HG03565 (cell line): ENCODE results near the gene NMUR1.

Experiments
- ATAC-seq: cut with Tn5 transposase; IDR thresholded peaks from one replicate; pipeline ENCODE4 v1.9.1; 2021; ENCODE audit warnings: mild to moderate bottlenecking, moderate library complexity; ENCODE audit not compliant: unreplicated experiment

The NMUR1 gene

DNA sequence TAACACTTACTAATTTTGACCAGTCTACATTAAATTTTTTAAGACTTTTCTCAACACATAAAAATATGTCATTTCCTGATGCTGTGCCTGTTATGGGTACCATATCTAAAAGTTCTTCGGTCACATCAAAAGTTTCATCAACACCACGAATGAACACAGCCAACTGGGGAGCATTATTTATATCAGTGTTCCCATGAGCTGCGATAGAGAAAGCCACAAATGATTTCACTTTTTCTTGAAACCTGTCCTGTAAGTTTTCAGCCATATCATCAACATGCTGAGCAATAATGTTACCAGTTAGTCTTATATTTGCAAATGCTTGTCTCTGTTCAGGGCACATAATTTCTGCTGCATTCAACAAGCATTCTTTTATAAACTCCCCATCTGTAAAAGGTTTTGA lies 35.6 kb downstream of the NMUR1 start:
- ATAC-seq = no peak

- ATAC-seq = no peak
Observed at GRCh38 chr2:231490801-231491200, 39.4 kb downstream of the NMUR1 start.

- no peak for ATAC-seq
Observed at GRCh38 chr2:231489990-231490389, 40.3 kb downstream of the NMUR1 start.

GRCh38 chr2:231488331-231488730 lies 41.9 kb downstream of the NMUR1 start:
- ATAC-seq = no peak

- ATAC-seq = no peak
Observed at GRCh38 chr2:231486851-231487596, 43.2 kb downstream of the NMUR1 start.

DNA sequence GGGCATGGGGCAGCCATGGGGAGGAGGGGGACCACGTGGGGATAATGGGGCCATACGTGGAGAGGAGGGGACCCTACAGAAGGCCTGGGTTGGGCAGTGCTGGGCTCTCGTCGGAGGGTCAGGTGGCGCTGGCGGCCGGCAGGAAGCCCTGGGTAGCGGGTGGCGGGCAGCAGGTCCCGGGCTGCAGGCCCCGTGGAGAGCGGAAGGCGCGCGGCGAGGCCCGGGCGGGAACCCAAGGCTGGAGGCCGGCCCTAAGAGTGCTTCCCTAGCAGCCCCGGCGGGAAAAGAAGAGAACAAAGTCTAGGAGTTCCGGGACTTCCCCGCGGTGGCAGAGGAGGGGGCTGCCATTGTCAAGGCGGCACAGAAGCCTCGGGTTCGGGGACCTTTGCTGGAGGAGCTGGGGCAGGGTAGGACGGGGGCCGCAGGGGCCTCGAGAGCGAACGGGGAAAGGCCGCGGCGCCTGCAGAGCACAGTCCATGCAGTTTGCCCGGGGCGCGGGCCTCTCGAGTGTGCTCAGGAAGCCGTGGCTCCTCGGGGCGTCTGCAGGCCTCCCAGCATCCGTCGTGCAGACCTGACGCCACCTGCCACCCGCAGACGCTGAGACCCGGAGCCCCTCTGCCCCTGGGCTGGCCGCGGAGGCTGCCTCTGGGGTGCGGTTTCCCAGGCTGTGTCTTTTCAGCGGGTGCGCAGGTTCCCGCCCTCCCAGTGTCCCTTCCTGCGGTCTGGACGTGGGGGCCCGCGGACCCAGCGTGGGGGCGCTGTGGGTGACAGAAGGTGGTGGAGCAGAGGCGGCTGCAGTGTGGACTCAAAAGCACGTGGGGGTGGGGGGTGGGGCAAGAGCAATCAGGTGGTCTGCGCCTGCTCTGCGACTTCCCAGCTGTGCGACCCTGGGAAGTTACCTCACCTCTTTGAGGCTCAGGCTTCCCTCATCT lies 46.6 kb downstream of the NMUR1 start:
- no peak for ATAC-seq

DNA sequence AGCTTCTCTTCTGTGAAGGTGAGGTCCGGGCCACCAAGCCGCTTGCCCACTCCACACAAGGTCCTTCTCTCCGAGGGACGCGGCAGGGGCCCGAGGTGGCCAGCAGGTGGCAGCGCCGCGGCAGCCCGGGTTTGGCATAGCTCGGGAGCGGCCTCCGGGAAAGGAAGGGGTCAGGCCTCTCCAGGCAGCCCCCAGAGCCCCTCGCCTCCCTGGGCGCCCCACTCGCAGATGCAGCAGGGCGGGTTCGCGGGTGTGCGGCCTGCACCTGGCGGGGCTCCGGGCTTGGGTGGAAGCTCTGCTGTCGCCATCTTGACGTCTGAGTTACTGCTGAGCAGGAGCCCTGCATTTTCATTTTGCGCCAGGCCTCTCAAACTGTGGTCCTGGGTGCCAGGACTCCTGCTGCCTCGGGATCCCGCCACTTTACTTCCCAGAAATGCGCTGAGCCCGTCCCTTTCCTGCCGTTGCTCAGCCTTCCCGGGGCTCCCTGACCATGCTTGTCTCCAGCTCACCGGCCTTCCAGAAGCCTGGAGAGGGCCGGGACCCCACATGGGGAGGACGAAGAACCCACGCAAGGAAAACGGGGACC lies 47.3 kb downstream of the NMUR1 start:
- ATAC-seq = peak; percentile 58

DNA sequence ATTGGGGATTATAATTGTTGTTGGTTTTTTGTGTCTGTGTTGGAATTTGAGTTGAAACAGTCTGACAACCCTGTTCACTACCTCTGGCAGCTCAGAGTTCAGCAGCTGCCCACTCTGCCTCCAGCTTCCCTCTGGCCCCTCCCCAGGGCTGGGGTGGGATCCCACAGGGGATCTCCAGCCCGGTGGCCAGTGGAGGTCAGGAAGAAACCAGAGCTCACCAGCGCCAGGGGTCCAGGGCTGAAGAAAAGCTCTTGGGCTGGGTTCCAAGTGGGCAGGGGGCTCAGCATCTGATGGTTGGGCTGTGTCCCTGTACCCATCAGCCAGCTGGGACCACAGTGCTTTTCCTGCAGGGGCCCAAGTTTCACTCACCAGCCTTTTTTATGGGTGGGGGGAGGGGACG lies 49.5 kb downstream of the NMUR1 start:
- ATAC-seq = no peak

GRCh38 chr2:231479455-231479854 lies 50.8 kb downstream of the NMUR1 start:
- no peak for ATAC-seq

DNA sequence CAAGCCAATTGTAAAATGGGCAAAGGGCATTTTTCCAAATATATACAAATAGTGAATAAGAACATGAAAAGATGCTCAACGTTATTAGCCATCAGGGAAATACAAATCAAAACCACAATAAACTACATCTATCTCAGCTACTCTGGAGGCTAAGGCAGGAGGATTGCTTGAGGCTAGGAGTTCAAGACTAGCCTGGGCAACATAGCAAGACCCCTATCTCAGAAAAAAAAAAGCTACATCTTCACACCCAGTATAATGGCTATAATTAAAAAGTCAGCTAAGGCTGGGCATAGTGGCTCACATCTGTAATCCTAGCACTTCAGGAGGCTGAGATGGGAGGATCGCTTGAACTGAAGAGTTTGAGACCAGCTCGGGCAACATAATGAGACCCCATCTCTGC lies 53.3 kb downstream of the NMUR1 start:
- no peak for ATAC-seq

- no peak for ATAC-seq
Observed at GRCh38 chr2:231475965-231476364, 54.3 kb downstream of the NMUR1 start.
